GM04504 (cell line): ENCODE data around the gene SMIM24.
"Not testable (repeated sequence)": the region's sequence is repeated elsewhere in the genome, so short reads cannot be mapped to it uniquely, and the experiment has no call there.

Source experiments
- DNase-seq: peaks from one replicate; pipeline ENCODE4 v3.0.0-alpha.2; 2012; ENCODE audit warnings: low read depth

Gene SMIM24

DNA sequence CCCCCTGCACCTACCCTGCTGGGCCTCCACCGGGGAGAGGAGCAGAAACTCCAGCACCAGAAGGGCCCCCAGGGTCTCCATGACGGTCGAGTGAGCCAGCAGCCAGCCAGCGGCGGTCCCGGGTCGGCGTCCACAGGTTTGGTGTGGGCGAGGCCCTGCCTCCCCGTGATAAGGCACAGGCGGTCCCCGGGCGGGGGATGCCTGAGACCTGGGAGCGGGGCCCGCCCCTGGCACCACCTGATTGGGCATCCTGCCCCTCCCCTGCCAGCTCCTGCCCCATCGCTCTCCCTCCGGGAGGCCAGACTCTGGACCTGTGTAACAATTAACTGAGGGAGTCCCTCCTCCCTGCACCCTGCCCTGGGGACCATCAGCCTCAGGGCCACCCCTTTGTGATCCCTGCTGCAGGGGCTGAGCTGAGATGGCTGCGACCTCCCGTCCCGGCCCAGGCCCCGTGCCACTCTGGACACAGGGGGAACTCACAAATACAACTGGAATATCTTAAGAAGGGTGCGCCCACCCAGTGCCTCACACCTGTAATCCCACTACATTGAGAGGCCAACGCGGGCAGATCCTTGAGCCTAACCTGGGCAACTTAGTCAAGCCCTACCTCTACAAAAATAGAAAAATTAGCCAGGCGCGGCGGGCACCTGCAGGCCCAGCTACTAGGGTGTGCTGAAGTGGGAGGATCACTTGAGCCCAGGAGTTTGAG is at the start of gene SMIM24:
Gene SMIM24 (minus strand): TSS at position 143 of the 709 bp plus-strand sequence. CDS start 62 bp downstream, at position 81.
- DNase-seq: no peak

DNA sequence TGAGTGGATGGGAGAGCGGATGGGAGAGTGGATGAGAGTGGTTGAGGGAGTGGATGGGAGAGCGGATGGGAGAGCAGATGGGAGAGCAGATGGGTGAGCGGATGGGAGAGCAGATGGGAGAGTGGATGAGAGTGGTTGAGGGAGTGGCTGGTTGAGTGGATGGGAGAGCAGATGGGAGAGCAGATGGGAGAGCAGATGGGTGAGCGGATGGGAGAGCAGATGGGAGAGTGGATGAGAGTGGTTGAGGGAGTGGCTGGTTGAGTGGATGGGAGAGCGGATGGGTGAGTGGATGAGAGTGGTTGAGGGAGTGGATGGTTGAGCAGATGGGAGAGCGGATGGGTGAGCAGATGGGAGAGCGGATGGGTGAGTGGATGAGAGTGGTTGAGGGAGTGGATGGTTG is 49.0 kb upstream of the SMIM24 start:
- not testable (repeated sequence) for DNase-seq

- no peak for DNase-seq
These were observed 48.4 kb upstream of the SMIM24 start for GRCh38 chr19:3528539-3529211.

DNA sequence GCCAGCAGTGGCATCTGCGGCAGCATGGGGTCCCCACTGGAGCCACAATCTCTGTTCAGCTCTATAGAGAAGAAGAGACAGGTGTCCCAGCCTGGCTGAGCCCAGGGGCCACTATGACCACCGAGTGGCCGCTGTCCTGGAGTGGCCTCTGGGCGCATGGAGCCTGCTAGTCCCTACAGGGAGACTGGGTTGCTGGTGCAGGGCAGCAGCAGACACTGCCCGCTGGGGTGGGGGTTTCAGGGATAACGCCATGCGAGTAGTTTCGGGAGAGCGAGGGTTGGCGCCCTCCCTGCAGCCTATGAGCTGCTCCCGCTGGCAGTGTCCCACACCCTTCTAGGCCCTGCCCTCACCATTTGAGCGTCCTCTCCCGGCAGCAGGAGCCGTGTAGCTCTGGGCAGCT is 47.8 kb upstream of the SMIM24 start:
- DNase-seq: no peak

GRCh38 chr19:3527238-3527910 is 47.0 kb upstream of the SMIM24 start:
- no peak for DNase-seq

- DNase-seq: no peak
These were observed 46.3 kb upstream of the SMIM24 start for GRCh38 chr19:3526507-3527237.

GRCh38 chr19:3524904-3525451 is 44.7 kb upstream of the SMIM24 start:
- no peak for DNase-seq

GRCh38 chr19:3524078-3524842 is 43.9 kb upstream of the SMIM24 start:
- DNase-seq: no peak

DNA sequence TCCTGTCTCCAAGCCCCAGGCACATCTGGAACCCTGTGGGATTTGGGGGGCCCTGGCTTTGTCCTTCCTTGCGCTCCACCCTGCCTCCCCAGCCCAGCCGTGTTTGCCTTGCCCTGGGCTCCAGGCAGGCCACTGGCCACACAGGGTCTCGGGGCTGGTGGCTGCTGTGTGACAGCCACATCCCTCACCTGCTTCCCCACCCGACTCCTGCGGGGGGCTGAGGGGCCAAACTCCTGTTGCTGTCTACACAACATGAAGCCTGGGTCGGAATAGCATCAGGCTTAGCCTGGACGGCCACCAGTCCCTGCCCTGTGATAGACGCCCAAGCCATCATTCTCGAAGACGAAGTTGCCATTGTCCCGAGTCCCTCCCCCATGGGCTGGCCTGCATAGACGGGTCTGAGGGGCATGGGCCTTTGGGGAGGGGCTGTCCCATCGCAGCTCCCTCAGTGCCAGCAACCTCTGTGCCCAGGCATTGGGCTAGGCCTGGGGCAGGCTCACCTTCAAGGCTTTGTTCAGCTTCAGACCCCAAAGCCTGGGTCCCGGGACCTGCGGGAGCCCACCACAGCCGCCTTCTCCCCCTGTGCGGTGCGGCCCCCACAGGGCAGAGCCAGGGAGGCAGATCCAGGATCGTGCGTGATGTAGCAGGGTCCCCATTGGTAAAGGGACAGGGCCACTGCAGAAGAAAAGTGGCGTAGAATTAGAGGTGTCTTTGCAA is 43.2 kb upstream of the SMIM24 start:
- DNase-seq: no peak

DNA sequence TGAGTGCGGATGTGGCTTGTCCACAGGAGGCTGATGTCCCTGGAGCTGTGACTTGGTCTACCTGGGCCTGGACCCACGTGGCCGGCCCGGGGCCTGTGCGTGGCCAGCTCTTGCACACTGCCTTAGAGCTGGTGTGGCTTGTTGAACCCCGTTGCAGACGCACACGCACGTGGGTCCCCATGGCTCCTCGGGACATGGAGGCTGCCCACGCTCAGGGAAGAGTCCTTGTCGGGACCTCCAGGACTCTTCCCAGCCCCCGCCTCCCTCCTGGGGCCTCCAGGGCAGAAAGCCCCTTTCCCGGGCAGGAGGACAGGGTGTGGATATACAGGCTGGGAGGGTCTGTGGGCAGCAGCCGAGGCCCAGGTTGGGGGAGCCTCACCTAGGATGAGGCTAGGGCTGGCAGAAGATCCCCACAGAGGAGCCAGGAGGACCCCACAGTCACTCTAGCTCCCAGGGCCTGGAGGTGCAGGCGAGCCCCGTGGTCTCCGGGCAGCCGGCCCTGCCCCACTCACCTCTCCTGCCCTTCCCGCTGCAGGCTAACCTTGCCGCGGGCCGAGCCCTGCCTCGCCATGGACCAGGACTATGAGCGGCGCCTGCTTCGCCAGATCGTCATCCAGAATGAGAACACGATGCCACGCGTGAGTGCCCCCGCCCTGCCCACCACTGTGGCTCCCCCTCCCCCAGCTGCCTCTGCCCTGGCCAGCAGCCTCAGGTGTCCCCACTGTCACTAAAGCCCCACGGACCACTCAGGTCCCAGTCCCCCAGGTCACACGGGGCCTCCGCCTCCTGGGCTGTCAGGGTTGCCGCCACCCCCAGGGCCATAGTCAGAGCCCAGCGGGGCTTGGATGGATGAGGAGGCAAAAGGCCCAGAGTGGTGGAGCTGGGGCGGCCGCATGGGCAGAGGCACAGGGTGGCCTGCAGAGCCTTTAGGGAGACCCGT is 42.4 kb upstream of the SMIM24 start:
- DNase-seq: no peak

DNA sequence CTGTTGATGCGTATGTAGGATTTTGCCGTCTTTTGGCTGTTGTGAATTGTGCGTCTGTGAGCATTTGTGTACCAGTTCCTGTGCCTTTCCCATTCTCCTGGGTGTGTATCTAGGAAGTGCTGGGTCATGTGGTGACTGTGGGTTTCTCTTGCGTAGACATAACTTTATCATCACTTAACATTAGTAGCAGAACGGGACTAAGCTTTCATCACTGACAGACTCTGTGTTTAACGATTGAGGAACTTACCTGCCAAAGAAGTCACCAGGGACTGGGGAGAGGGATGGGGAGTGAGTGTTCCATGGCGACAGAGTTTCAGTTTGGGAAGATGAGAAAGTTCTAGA is 40.8 kb upstream of the SMIM24 start:
- no peak for DNase-seq

- no peak for DNase-seq
These were observed 40.1 kb upstream of the SMIM24 start for GRCh38 chr19:3520166-3521103.

GRCh38 chr19:3519126-3519525 is 38.8 kb upstream of the SMIM24 start:
- no peak for DNase-seq

DNA sequence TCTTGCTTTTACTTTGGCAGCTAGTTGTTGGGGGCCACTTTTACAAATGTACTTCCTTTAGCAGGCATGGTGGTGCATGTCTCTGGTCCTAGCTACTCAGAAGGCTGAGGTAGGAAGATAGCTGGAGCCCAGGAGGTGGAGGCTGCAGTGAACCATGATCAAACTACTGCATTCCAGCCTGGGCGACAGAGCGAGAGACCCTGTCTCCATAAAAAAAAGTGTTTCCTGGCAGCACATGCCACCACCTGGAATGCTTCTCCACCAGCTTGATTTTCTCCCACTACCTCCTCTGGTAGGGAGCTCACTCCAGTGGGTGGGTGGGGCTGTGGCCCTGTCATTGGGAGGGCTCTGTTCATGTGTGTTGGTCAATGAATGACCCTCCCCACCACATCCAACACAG is 38.3 kb upstream of the SMIM24 start:
- DNase-seq: no peak

DNA sequence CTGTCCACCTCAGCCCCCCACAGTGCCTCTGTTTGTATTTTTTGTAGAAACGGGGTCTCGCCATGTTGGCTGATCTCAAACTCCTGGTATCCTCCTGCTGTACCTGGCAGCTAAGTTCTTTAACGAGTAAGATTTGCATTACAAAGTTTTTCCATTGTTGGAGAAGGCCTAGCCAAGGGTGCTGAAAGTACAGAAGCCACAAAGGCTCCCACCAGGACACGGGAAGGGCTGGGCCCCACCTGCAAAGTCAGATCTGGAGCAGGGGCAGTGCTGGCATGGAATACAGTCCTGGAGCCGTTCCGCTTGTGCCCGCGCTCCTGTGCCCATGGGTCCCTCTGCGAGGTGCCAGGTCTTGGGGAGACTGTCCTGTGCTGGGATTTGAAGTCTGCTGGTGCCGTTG is 37.9 kb upstream of the SMIM24 start:
- DNase-seq: no peak

DNA sequence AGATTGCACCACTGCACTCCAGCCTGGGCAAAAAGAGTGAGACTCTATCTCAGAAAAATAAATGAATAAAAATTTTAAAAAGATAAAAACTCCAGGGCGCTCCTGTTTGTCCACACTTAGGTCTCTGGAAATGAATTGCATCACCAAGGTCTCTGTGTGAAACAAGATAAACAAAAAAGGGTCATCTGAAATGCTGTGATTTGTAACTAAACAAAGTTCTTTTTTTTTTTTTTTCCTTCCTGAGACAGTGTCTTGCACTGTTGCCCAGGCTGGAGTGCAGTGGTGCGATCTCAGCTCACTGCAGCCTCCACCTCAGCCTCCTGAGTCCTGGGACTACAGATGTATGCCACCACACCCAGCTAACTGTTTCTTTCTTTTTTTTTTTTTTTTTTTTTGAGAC is 37.3 kb upstream of the SMIM24 start:
- no peak for DNase-seq

GRCh38 chr19:3516675-3517207 is 36.4 kb upstream of the SMIM24 start:
- no peak for DNase-seq

DNA sequence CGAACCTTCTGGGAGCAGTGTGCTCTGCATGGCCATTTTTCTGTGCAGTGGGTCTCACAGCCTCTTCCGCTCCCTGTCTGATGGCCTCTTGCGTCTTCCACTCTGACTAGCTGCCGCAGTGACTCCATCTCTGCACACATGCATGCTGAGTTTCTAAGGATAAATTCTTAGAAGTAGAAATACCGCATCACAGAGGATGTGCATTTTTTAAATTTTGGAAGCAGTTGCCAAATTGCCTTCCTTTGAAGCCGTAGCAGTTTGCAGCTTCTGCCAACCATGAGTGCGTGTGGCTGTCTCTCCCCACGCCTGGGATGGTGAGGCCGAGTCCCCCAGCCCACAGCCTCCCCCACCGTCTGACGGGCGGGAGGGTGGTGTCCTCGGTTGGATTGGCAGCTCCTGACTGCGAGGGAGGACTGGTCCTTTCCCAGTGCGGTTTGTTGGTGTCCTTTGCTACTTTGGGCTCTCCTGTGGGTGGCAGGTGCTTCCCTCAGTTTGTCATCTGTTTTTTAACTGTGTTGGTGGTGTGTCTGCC is 35.6 kb upstream of the SMIM24 start:
- no peak for DNase-seq
